Uterus (tissue), 2 donors: Measurements from ENCODE around the gene GPR137.

Experiments used
- POLR2A ChIP-seq, 2 donors: fragments of 450-650 bp; IDR thresholded peaks; one replicate each; pipeline ENCODE4 v1.6.1; 2016; ENCODE audit warnings: antibody characterized with exemption in 2 of 2, mild to moderate bottlenecking in 1 of 2, moderate library complexity in 1 of 2
- TF ChIP-seq, protein P1 (sequence below), 4 experiments: fragments of 200-600 bp in 2 of 4; fragments of 450-650 bp in 2 of 4; sonication (generic) in 2 of 4; IDR thresholded peaks; one replicate each; pipeline ENCODE4 v1.5.1; 2016 to 2019; ENCODE audit warnings: antibody characterized with exemption in 4 of 4, mild to moderate bottlenecking in 2 of 4, moderate library complexity in 1 of 4

DNA sequence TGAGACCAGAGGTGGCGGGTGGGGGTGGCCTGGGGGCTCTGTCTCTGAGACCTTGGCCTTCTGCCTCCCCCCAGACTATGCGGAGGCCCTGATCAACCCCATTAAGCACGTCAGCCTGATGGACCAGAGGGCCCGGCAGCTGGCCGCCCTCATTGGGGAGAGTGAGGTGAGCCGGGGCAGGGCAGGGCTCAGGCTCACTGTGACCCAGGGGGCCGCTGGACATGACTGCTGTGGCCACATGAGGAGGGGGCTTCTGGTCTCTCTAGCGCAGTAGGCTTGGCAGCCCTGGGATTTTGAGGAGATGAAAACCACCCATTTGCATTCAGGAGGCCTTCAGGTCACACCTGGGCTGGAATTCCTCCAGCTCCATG, 21.7 kb upstream of the GPR137 start:
- TF ChIP-seq, protein P1, sequence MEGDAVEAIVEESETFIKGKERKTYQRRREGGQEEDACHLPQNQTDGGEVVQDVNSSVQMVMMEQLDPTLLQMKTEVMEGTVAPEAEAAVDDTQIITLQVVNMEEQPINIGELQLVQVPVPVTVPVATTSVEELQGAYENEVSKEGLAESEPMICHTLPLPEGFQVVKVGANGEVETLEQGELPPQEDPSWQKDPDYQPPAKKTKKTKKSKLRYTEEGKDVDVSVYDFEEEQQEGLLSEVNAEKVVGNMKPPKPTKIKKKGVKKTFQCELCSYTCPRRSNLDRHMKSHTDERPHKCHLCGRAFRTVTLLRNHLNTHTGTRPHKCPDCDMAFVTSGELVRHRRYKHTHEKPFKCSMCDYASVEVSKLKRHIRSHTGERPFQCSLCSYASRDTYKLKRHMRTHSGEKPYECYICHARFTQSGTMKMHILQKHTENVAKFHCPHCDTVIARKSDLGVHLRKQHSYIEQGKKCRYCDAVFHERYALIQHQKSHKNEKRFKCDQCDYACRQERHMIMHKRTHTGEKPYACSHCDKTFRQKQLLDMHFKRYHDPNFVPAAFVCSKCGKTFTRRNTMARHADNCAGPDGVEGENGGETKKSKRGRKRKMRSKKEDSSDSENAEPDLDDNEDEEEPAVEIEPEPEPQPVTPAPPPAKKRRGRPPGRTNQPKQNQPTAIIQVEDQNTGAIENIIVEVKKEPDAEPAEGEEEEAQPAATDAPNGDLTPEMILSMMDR (IDR thresholded peaks at IDR 0.05) = no peak
- no peak for TF ChIP-seq POLR2A (IDR thresholded peaks at IDR 0.05)
